Lung microvascular endothelial cell (primary cell): ENCODE measurements around the gene CACNA1C. TPM values are rescaled to one million over a fixed set of nuclear protein-coding genes. Genes with fewer than 3 reads are reported as not detected.

ENCODE experiments used
- DNase-seq, 2 donors: peaks; one replicate each; pipeline versions ENCODE4 v3.0.0 to v3.0.0-alpha.2; 2010; ENCODE audit warnings: low read depth in 2 of 2
- total RNA-seq: library from RNA; depleted of rRNA; stranded (reverse); fragments of >200 nt; gene quantifications from 2 replicates; pipeline ENCODE4 v1.2.1, GENCODE V29; 2014

CACNA1C gene
- total RNA-seq, 1 donor from 2014 or later = under 0.01 TPM

DNA sequence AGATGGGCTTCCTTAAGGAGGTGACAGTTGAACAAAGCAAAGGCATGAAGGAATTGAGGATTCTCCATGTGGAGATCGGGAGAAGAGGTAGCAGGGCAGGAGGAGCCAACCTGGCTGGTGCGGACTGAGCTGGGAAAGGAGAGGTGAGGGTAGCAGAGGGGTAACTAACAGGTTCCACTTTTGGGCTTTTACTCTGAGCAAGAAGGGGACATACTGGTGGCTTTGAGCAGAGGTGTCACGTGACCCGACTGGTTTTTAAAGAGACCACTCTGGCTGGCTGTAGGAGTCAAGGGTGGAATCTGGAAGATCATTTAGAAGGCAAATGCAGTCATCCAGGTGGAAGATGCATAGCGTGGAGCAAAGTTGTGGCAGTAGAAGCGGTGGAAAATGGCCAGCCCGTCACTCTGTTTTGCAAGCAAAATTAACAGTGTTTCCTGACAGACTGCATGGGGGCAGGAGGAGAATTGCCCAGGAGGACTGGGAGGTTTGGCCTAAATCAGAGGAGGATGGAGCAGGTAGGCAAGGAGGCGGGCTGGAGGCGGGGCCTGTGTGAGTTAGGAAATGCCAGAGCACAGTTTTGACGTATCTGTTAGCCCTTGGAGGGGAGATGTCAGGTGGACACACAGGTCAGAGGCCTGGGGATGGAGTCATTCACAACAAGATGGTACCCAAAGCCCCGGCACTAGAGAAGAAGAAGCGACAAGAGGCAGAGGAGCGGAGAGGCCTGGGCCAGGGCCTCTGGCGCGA is 585.7 kb downstream of the CACNA1C start:
- no peak for DNase-seq

DNA sequence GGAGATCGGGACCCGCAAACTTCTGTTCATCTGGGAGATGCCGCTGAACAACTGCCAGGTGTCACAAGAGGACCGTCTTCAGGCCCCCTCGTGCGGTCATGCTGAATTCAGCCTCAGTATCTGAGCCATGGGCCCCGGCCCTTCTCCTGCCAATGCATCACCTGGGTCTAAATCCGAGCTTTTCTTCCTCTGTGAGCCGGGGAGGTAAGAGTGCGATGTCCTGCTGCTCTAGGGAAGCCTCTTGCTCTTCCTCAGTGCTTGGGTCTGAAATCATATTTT is 586.2 kb downstream of the CACNA1C start:
- no peak for DNase-seq

DNA sequence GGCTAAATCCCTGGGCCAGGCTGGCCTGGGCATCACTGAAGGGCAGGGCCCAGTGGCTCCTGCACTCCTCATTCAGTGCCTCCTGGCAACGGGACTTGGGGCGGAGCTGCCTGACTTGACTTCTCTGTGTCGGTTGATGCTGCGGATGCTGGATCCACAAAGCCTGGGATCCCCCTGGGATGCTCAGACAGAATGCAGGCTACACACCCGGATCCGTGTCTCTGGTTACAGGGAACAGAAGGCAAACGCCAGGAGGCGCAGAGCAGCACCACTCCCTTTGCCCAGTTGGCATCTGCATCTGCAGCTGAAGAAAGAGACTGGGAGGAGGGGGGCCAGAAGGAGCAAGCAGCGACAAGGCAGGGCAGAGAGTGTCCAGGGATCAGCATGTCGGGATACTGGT is 587.5 kb downstream of the CACNA1C start:
- no peak for DNase-seq

DNA sequence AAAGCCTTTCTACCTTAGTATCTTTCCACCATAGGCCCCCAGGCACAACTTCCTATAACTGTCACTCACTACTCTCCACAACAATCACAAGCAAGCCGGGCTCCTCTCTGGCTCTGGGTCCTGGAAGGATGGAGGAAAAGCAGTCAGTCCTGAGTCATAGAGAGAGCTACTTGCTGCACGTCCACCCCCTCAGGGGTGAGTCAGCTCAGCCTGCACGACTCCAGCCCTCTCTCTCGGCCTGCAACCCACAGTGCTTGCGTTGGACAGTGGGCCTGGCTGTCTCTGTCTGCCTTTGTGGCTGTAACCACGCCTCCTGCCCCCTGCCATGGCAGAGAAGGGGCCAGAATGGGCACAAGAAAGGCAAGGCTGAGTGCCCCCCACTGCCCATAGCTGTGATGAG is 587.9 kb downstream of the CACNA1C start:
- peak; percentile 67 to 99 for DNase-seq

DNA sequence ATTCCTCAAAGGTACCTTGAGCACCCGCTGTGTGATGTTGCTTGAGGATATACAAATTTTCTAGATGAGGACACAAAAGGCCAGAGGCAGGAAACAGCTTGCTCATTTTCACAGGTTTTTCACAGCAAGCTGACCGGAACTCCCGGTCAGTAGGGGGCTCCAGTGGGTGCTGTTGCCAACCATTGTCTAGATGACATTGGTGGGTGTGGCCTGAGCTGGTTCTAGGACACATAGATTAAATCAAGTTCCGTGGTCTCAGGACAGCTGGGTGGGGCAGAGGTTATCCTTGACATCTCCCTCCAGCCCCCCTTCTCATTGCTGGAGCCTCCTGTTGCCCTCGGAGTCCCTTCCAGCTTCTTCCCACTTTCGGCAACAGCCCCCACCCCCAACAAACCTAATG is 588.4 kb downstream of the CACNA1C start:
- DNase-seq = peak; percentile 86 to 92

DNA sequence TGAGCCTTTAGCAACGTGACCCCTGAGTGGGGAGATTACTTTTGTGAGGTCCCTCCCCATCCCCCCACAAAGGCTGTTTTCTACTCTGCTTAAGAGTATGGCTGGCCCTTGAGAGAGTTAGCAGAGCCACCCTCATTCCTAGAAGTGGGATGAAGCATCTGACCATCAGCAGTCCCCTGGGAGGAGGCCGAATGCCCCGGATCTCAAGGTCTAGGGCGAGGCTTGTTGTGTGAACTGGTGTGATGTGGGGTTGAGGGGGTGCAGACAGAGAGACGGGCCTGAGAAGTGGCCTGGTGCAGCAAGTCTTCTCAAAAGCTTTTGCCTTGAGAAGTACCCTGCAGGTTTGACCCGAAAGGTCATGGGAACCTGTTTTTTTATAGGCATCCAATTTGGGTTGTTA is 589.0 kb downstream of the CACNA1C start:
- no peak for DNase-seq

DNA sequence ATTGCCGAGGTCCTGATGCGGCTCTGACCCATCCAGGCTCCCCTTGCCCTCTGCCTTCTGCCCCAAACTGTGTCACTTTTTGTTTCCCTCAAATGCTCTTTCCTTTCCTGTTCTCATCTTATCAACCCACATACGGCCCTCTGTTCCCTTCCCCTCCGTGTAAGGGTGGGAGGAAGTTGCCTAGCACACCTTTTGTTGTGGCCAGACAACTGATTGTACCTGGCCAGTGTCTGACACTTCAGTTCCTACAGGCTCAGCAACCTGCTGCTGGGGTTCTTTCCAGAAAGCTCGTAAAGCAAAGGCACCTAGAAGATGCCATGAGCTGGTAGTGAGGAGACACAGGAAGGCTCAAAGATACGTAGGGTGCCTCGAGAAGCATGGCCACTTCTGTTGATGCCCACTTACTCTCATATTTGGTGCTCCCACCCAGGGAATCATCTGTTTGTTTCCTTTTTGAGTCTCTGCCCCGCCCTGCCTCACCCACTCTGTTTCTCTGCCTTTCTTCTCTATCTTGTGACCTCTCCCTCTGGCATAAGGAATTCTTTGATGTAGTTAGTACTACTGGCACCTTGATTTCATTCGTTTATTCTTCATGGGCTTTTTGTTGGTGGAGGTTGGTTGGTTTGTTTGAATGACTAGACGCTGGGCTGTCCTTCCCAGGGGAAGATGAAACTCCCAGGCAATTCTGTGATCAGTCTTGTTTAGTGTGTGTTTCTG is 589.5 kb downstream of the CACNA1C start:
- DNase-seq = no peak

DNA sequence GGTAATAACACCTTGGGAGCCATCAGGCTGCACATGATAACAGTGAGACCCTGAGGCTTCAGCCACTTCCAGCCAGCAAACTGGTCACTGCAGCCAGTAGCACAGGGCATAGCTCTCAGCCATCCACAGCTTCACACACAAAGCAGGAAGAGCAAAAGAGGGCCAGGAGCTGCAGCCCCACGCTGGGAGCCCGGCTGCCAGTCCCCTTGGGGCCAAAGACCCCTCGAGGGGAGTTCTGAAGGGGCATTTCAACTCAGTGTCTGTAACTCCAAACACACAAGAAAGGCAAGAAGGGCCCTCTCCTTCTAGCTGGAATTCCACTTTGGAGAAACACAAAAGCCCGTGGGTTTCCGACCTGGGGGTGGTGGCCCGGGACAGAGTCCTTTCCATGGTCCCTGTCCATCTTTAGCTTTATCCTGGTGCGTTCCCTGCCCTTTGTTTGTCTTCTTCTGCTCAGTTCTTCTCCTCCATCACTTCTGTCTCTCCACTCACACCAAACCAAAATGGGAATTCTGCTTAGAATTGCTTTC is 590.2 kb downstream of the CACNA1C start:
- DNase-seq = no peak

DNA sequence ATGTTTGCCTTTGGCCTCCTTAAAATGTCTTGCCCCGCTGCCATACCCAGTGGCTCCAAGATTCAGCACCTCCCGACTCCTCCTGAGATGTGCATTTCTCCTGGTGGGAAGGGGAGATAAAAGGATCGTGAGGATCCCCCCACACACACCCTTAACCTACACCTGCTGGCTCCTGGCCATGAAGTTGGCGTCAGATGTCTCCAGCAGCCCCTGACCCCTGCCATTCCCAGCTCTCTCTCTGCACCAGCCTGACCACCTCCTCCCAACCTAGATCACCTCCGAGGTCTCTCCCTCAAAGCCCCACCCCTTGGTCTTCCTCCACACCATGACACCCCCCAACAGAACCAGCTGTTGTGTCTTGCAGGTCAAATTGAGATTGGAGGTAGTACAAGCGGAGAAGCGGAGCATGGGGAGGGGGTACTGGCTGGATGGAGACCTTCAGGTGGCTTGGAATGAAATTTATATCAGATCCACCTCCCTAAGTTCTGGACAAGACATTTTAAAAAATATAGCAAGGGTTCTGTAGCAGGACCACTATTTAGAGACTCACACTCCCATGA is 590.9 kb downstream of the CACNA1C start:
- DNase-seq = no peak

DNA sequence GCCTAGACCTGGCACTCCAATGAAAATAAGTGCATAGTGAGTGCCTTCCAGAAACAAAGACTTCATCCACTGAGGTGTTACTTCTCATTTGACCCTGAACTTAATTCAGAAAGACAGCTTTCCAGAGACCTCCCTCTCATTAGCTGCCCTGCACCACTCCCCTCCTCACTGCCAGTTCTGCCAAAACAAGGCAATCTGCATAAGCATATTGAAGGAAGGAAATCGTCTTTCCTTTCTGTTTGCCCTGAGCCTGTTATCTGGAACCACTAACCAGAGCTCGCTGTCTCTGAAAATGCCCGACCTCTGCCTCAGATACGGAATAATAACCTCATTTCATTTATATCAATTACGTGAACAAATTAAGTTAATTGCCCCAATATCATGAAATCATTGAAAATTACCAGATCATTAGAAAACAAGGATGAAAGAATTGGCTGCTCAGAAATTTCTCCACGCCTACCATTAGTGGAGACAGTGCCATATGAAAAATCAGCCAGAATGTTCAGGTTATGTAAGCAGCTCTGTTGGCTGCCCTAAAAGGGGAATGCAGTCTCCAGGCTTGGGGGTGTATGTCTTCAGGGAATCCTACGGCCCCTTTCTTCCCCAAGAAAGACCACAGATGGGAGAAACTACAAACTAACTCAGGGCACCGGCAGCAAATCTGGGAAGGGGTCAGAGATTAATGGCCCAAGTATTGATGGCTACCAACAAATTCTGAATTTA is 592.1 kb downstream of the CACNA1C start:
- peak; percentile 50 to 71 for DNase-seq

DNA sequence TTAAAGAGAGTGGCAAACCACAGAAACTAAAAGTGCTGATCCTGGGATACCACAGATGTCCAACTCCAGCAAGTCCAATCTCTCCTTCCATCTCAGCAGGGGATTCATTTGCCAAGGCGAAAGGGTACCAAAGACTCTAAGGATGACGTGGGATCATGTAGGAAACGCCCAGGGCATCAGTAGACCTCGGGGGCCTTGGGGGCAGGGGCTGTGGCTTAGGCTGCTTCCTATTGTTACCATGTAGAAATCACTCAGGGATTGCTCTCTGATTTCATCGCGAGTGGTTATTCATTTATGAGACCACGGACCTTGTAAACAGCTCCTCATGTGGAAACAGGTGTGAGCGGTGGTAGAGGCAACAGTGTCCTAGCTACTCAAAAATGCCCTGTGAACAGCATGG is 592.7 kb downstream of the CACNA1C start:
- DNase-seq = no peak

DNA sequence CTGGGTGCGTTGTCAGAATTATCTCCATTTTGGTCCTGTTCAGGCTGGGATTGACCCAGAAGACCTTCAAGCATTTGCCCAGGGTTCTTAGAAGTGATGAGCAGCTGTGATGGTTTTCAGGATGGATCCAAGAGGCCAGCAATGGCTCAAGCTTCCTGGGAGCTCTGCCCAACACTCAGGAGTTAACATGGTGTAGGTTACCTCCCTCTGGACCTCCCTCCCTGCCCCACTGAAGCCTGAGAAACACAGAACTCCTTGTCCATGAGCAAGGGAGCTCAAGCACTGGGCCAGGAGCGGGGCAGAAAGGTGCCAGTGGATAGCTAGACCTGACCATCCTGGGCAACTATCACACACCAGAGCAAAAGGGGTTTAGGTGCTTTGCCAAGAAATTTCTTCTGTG is 593.6 kb downstream of the CACNA1C start:
- no peak for DNase-seq

DNA sequence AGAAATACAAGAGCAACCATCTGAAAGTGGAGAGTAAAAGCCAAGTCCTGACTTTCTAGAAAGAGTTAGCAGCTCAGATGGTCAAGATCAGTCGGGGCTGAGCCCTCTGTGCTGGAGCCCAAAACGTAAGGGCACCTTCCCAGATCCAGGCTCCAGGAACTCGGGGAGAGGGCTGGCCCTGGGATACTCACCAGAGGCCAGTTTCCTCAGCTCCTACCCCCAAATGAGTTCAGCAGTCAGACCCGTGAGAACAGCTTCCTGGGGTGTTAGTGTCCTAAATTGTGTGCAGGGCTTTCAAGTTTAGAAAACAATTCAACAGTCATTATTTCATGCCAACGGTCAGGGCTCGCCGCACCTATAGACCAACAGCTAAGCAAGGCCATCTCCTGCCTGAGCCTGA is 594.4 kb downstream of the CACNA1C start:
- no peak for DNase-seq

DNA sequence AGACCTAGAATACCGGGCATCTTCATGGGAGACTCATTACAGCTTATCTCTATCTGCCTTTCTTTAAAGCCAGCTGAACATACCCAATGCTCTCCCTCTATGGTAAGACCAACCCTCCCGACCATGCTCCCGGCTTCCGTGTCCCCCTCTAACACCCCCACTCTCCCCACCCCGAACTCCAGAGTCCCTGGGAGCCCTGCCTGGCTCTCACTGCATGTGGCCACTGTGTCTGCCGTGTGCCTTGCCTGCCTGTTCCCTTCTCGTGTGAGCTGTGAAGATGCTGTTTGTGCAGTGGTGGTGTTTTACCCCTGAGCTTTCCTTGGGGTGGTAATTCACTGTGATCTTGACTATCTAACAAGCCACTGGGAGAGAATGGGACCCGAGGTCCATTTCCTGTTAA is 595.6 kb downstream of the CACNA1C start:
- no peak for DNase-seq

DNA sequence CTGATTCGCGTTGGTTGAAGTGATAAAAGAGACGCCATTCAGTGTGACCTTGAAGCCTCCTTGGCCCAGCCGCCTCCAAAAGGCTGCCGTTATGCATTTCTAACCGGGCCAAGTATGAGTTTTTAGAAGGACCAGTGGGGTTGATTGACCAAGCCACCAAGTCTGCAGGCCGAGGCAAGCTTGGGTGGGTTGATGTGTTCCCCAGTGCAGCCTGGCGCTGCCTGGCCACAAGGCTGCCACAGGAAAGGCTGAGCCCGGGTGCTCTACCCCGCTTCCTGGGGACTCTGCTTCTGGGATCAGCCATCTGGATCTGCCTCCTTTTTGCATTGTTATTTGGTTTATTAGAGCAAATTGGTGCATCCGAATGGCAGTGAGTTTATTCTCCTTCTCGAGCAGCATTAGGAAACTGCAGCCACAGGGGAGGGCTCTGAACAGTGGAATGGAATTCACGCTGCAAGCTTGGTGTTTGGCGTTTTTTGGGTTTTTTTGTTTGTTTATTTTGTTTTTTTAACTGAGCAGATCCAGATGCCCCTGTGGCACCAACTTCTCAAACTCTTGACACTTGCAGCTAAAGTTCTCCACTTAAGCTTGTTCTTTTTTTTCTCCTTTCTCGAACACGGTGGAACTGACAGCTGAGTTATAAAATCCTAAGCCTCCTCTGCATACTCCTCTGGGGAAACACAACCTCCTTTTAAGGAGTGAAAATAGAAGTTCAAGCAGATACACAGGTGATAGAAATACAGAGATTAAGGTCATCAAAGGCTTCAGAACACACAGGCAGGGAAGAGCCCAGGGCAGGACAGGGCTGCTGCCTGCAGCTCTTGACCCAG is 596.6 kb downstream of the CACNA1C start:
- DNase-seq = no peak

DNA sequence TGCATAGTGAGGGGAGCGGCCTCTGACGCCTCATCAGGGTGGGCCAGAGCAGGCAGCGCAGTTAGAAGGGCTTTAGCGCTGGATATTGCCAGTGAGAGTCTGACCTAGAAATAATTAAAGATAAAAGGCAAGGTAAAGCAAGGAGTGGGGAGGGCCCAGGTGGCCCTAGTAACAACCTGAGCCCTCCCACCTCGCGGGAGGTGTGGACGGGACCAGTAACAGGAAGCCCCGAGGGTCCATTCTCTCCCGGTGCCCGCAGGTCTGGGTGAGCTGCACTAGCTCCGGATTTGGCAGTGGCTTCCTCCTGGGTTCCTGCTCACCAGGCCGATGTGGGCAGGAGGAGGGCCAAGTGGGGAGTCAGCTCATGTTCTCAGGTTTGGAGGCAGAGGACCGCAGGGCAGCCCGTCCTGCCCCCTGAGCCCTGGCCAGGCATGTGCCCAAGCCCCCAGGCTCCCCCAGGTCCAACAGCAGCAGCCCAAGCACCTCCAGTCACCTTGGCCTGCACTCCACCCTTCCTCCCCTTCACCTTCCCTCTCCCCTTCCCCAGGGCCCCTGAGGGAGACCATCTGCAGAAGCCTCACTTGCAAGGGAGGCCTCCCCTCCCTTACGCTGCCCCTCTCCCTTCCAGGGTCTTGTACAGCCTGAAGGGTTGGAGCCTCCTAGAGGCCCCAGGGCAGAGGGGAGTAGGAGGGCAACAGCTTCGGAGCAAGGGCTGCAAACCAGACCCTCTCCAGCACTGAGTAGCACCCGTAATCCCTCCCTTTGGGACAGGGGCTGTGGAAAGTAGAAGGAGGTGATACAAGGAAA is 597.7 kb downstream of the CACNA1C start:
- DNase-seq = no peak

DNA sequence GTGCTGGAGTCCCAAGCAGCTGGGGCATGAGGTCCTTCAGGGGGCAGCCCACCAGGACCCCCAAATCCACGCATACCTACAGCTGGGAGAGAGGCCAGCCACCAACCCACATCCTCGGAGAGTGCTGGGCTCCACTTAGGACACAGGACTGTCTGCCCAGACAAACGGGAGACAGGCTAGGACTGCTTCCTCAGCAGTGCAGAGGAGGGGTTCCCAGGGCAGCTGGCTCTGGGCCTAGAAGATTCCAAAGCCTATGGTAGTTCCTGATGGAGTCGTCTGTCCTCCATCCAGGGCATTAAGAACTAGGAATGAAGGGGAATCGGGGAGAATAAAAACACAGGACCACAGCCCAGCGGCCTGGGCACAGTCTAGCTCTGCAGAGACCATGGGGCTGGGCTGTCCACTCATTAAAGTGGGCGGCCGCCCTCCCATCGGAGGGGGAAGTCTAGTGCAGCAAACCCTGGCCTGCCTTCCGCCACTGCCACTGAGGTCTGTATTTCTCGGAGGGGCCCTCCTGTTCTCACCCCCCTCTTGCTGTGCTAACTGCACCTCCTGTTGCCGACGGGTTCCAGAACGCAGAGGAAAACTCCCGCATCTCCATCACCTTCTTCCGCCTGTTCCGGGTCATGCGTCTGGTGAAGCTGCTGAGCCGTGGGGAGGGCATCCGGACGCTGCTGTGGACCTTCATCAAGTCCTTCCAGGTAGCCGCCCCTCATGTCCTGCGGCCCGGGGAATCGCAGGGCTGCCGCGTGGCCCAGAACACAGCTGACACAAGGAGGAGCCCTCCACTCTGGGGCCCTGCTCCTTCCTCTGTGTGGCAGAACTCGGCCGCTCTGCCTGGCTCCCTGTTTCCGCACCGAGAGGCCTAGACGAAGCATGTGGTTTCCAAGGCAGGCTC is 598.5 kb downstream of the CACNA1C start:
- DNase-seq = no peak

DNA sequence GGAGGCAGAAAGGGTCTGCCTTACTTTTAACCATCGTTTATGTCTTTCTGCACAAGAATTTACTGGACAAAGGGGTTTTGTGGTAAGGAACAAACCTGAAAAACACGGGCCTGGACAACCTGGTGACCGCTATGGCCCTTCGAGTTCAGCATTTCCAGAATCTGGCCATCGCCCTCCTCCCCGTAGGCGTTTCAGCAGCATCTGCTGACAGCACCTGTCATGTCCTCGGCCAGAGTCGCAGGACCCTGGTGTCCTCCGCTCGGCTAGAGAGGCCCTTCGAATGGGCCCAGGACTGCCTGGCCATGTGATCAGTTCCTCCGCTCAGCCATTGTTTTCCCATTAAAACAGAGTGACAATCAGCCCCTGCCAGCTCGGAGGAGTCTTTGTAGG is 599.2 kb downstream of the CACNA1C start:
- no peak for DNase-seq

DNA sequence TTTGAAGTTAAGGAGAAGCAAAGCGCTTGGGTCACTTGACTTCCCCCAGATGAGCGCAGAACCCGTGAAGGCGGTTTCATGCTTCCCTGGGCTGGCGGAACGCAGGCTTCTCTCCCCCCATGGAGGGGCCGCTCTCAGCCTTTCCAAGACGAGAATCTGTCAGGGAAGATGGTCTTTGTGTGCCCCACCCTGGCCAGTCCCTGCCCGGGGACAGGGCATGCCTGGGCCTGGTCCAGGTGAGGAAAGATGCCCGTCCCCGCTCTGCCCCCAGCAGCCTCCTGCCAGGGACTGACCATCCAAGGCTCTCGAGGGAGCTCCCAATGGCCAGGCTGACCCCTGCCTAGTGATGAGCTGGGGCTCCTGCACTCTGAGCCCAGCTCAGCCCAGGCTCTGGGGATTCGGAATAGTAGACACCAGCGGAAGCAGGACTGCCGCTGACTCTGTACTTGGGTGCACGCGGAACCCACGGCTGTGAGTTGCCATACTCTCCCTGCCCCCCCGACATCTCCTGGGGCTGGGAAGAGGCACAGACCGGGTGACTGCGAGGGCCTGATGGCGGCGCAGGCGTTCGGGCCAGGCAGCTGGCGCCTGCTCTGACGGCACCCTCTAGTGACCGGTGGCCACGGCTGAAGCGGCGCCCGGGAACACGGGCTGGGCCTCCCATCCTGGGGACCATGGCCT is 599.8 kb downstream of the CACNA1C start:
- DNase-seq = no peak
